Adrenal gland (tissue), 12 donors: Measurements from ENCODE around the gene BSG. TPM values are rescaled to one million over a fixed set of nuclear protein-coding genes. Genes with fewer than 3 reads are reported as not detected.
"Not testable (repeated sequence)": the region's sequence is repeated elsewhere in the genome, so short reads cannot be mapped to it uniquely, and the experiment has no call there.

ENCODE experiments used
- DNase-seq, 7 donors: peaks; one replicate each; pipeline ENCODE4 v3.0.0-alpha.2; 2019 to 2020
- H3K27ac ChIP-seq, 5 donors: fragments of 200-600 bp; sonication (generic) in 4 of 5; 1 replicate in 3 of 5; 2 replicates in 2 of 5; pipeline versions ENCODE4 v1.5.1 to v1.8.0; 2016 to 2020; ENCODE audit warnings: mild to moderate bottlenecking in 1 of 5
- H3K27me3 ChIP-seq: fragments of 200-600 bp; 2 replicates; pipeline ENCODE4 v1.8.0; 2021
- H3K36me3 ChIP-seq, 2 donors: fragments of 200-600 bp; replicated peaks in 1 of 2; 1 replicate in 1 of 2; 2 replicates in 1 of 2; pipeline versions ENCODE4 v1.5.1 to v1.8.0; 2018 to 2022
- H3K4me1 ChIP-seq, 2 donors: fragments of 200-600 bp; replicated peaks in 1 of 2; 1 replicate in 1 of 2; 2 replicates in 1 of 2; pipeline versions ENCODE4 v1.5.1 to v1.8.0; 2018 to 2021
- H3K4me3 ChIP-seq, 4 donors: fragments of 200-600 bp; sonication (generic) in 3 of 4; one replicate each; pipeline ENCODE4 v1.5.1; 2016 to 2018
- H3K9me3 ChIP-seq, 3 donors: fragments of 200-600 bp; sonication (generic) in 1 of 3; replicated peaks in 1 of 3; 1 replicate in 2 of 3; 2 replicates in 1 of 3; pipeline versions ENCODE4 v1.5.1 to v1.8.0; 2016 to 2021
- POLR2A ChIP-seq, 2 donors: fragments of 450-650 bp; IDR thresholded peaks; one replicate each; pipeline ENCODE4 v1.6.1; 2017; ENCODE audit warnings: antibody characterized with exemption in 2 of 2, mild to moderate bottlenecking in 2 of 2, moderate library complexity in 1 of 2
- WGBS, 4 donors: extraction: QIAGEN DNeasy Blood & Tissue Kit in 2 of 4; methylation state at CpG; one replicate each; pipeline versions ENCODE4 v1.1.5 to v1.1.7; 2013 to 2017; 5-methylcytosine and 5-hydroxymethylcytosine counted together
- intact Hi-C, 2 donors: fragments of 100-400 bp; cut with DNase I; formaldehyde crosslinking; loops; one replicate each; pipeline versions ENCODE4 v1.14.1 to v1.15.0; 2022 to 2023
- polyA plus RNA-seq, 3 donors: library from polyadenylated mRNA; stranded (reverse); fragments of 200-250 nt in 2 of 3; fragments of 350-450 nt in 1 of 3; fragmentation: Illumina TruSeq in 1 of 3; extraction: RNeasy Lipid Tissue Mini Kit (QIAGEN cat#74804) in 1 of 3; gene quantifications; one replicate each; pipeline ENCODE4 v1.2.3, GENCODE V29; 2013 to 2014
- total RNA-seq, 9 donors: library from RNA; depleted of rRNA in 4 of 9; stranded (reverse); fragments of >200 nt in 4 of 9; fragments of 120-200 nt in 1 of 9; fragmentation: NEBNext Ultra II Directional in 1 of 9; extraction: Animal tissue kit (Norgen Biotek cat#: 25700) in 1 of 9; gene quantifications; one replicate each; pipeline versions ENCODE4 v1.1.0 to v1.2.4, GENCODE V29; 2013 to 2023
- TF ChIP-seq, protein P1 (sequence below), 6 experiments: fragments of 450-650 bp in 4 of 6; fragments of 200-600 bp in 2 of 6; sonication (generic) in 1 of 6; IDR thresholded peaks; 1 replicate in 5 of 6; 2 replicates in 1 of 6; pipeline versions ENCODE4 v1.5.1 to v1.8.0; 2016 to 2021; ENCODE audit warnings: antibody characterized with exemption in 6 of 6, mild to moderate bottlenecking in 2 of 6, moderate library complexity in 1 of 6
- donor health status: healthy with polysubstance abuse.
- donor health status: Bipolar disorder and iron deficiency.
- donor health status: DM: yes; HTN: yes; CAD: no.
- donor health status: DM: no; HTN: no; CAD: no.
- donor health status: DM: no; HTN: no; CAD: no.
- donor health status: DM: yes; HTN: yes; CAD: no.

BSG gene
- total and polyA plus RNA-seq, 12 donors: 328 to 2,214 (median 832) TPM

- no peak for DNase-seq
- Histone ChIP-seq H3K4me3 (no peak overlapping the region), H3K27ac (no peak overlapping the region), H3K36me3 (peaks cover 0 to 64% of the 10 kb centered on the region in 2 donors), H3K4me1 (no peaks in the 10 kb centered on the region), H3K27me3 (no peaks in the 10 kb centered on the region), H3K9me3 (no peaks in the 10 kb centered on the region)
- WGBS, 4 donors: 89 to 96% (median 90%) methylated on average over 19 to 44 of the region's 44 CpGs
- intact Hi-C loops: no loop called here
- no peak for TF ChIP-seq POLR2A (IDR thresholded peaks at IDR 0.05)
- TF ChIP-seq, protein P1, sequence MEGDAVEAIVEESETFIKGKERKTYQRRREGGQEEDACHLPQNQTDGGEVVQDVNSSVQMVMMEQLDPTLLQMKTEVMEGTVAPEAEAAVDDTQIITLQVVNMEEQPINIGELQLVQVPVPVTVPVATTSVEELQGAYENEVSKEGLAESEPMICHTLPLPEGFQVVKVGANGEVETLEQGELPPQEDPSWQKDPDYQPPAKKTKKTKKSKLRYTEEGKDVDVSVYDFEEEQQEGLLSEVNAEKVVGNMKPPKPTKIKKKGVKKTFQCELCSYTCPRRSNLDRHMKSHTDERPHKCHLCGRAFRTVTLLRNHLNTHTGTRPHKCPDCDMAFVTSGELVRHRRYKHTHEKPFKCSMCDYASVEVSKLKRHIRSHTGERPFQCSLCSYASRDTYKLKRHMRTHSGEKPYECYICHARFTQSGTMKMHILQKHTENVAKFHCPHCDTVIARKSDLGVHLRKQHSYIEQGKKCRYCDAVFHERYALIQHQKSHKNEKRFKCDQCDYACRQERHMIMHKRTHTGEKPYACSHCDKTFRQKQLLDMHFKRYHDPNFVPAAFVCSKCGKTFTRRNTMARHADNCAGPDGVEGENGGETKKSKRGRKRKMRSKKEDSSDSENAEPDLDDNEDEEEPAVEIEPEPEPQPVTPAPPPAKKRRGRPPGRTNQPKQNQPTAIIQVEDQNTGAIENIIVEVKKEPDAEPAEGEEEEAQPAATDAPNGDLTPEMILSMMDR (IDR thresholded peaks at IDR 0.05): no peak
Measured at GRCh38 chr19:623175-623916, 51.0 kb downstream of the BSG start.

DNA sequence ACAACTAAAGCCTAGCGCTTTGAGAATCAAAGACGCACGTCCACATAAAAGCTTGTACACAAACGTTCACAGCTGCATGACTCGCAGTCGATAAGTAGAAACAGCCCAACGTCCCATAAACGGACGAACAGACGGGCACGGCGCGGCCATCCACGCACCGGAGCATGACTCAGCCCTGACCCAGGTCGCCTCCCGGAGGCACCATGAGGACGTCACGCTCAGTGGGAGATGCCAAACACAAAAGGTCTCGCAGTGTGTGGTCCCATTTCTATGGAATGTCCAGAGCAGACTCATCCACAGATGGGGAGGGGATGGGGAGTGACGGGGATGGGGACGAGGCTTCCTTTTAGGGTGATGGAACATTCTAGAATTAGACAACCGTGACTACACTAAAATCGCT lies 51.6 kb downstream of the BSG start:
- no peaks in the 10 kb centered on the region for H3K9me3 ChIP-seq
- no peaks in the 10 kb centered on the region for H3K4me1 ChIP-seq
- TF ChIP-seq, protein P1 (IDR thresholded peaks at IDR 0.05): no peak
- no peak for TF ChIP-seq POLR2A (IDR thresholded peaks at IDR 0.05)
- H3K4me3 ChIP-seq: no peak overlapping the region
- peaks cover 0 to 64% of the 10 kb centered on the region in 2 donors for H3K36me3 ChIP-seq
- H3K27ac ChIP-seq: no peak overlapping the region
- peak in 3 of 7 donors; percentile 39 to 76 (median 75) for DNase-seq
- intact Hi-C loops: no loop called here
- WGBS, 4 donors: 63 to 78% (median 74%) methylated on average over 23 to 24 of the region's 24 CpGs
- H3K27me3 ChIP-seq: no peaks in the 10 kb centered on the region

- H3K27ac ChIP-seq: no peak overlapping the region
Measured at GRCh38 chr19:624433-625109, 52.2 kb downstream of the BSG start.

DNA sequence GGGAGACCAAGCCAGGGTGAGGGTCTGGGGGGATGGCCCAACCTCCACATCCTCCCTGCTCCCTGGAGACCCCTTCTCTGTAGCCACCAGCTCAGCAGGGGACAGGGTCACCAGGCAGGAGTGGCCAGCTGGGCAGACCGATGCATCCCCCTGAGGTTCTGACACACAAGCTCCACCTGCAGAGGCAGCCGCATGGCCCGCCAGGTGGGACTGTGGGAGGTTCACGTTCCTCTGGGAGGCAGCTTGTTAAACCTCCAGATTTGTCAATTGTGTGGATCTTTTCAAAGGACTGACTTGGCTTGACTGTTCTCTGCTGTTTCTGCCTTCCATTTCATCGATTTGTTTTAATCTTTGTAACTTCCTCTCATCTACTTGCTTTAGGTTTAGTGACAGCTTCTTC lies 52.9 kb downstream of the BSG start:
- no peaks in the 10 kb centered on the region for H3K27me3 ChIP-seq
- DNase-seq: no peak
- no peak for TF ChIP-seq POLR2A (IDR thresholded peaks at IDR 0.05)
- TF ChIP-seq, protein P1 (IDR thresholded peaks at IDR 0.05): no peak
- H3K4me1 ChIP-seq: no peaks in the 10 kb centered on the region
- H3K4me3 ChIP-seq: no peak overlapping the region
- no peaks in the 10 kb centered on the region for H3K9me3 ChIP-seq
- H3K27ac ChIP-seq: no peak overlapping the region
- WGBS, 4 donors: 93 to 96% (median 95%) methylated on average over 4 to 5 of the region's 5 CpGs
- intact Hi-C loops: no loop called here
- peaks cover 0 to 57% of the 10 kb centered on the region in 2 donors for H3K36me3 ChIP-seq

More at GRCh38 chr19:624433-625109, 52.2 kb downstream of the BSG start:
- H3K27me3 ChIP-seq: no peaks in the 10 kb centered on the region
- intact Hi-C loops: no loop called here
- no peaks in the 10 kb centered on the region for H3K9me3 ChIP-seq
- peaks cover 0 to 64% of the 10 kb centered on the region in 2 donors for H3K36me3 ChIP-seq
- no peaks in the 10 kb centered on the region for H3K4me1 ChIP-seq
- 90 to 96% (median 92%) methylated on average over 14 to 24 of the region's 24 CpGs for WGBS, 4 donors
- no peak for DNase-seq
- TF ChIP-seq, protein P1 (IDR thresholded peaks at IDR 0.05): no peak
- TF ChIP-seq POLR2A (IDR thresholded peaks at IDR 0.05): no peak
- no peak overlapping the region for H3K4me3 ChIP-seq

DNA sequence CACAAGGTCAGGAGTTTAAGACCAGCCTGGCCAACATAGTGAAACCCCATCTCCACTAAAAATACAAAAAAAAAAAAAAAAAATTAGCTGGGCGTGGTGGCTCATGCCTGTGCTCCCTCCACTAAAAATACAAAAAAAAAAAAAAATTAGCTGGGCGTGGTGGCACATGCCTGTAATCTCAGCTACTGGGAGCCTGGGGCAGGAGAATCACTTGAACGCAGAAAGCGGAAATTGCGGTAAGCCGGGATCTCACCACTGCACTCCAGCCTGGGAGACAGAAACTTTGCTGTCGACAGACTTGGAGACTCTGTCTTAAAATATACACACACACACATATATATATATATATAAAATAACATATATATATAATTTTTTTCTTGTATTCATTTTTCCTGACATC lies 54.2 kb downstream of the BSG start:
- H3K4me3 ChIP-seq, DNase-seq, H3K27me3 ChIP-seq, H3K27ac ChIP-seq, H3K9me3 ChIP-seq, H3K4me1 ChIP-seq, intact Hi-C loops: not testable (repeated sequence)
- H3K36me3 ChIP-seq: peaks cover 0 to 47% of the 10 kb centered on the region in 2 donors
- 92 to 96% (median 95%) methylated on average over 7 of the region's 7 CpGs for WGBS, 4 donors
